ENCODE measurements around the gene TWIST2. TPM values are rescaled to one million over a fixed set of nuclear protein-coding genes. Genes with fewer than 3 reads are reported as not detected.

Gene TWIST2
- total RNA-seq, 3 donors from 2014 or later = 38.2 to 200 (median 178) TPM

DNA sequence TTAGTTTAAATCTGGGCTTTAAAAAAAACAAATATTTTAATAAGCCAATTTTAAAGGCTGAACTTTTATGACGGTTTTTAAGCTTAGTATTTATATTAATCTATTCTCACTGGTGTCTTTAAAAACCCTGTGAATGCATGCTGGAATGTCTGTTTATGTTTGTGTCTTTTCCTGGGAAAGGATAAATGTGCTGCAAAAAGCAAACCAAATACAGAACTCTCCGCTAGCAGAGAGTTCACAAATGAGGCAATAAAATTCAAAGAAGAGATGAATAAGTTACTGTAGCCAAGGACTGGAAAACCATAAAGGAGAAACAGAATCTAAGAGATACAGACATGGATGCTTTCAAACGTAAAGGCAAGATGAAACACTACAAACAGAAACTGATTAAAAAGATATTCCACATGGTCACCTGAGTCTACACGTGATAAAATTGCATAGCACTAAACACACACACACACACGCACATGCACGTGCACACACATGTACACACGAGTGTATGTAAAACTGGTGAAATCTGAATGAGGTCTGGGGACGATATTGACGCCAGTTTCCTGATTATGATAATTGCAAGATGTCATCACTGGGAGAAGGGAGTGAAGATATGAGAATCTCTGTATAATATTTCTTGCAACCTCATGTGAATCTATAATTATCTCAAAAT, 4.5 kb downstream of the TWIST2 start:
- Histone ChIP-seq H3K36me3 (no peaks in the 10 kb centered on the region), H3K4me3 (peak overlapping the region; percentile 63 to 86 (median 78)), H3K4me1 (no peaks in the 10 kb centered on the region), H3K9me3 (no peaks in the 10 kb centered on the region), H3K27ac (no peak overlapping the region), H3K27me3 (peaks cover 0 to 24% of the 10 kb centered on the region in 2 donors)
- intact Hi-C loops (cut with DNase I; ENCODE audit: low total_unique reads) = no loop called here
- no peak for DNase-seq (ENCODE audit: low spot score in 2 of 2)
- TF ChIP-seq POLR2A (IDR thresholded peaks at IDR 0.05) = no peak
- TF ChIP-seq, protein P1, sequence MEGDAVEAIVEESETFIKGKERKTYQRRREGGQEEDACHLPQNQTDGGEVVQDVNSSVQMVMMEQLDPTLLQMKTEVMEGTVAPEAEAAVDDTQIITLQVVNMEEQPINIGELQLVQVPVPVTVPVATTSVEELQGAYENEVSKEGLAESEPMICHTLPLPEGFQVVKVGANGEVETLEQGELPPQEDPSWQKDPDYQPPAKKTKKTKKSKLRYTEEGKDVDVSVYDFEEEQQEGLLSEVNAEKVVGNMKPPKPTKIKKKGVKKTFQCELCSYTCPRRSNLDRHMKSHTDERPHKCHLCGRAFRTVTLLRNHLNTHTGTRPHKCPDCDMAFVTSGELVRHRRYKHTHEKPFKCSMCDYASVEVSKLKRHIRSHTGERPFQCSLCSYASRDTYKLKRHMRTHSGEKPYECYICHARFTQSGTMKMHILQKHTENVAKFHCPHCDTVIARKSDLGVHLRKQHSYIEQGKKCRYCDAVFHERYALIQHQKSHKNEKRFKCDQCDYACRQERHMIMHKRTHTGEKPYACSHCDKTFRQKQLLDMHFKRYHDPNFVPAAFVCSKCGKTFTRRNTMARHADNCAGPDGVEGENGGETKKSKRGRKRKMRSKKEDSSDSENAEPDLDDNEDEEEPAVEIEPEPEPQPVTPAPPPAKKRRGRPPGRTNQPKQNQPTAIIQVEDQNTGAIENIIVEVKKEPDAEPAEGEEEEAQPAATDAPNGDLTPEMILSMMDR (IDR thresholded peaks at IDR 0.05) = no peak
- TF ChIP-seq POLR2AphosphoS5 (IDR thresholded peaks at IDR 0.05) = peak in 1 of 3 donors; percentile 39

- H3K27ac ChIP-seq = peak overlapping the region; percentile 63 to 68
- no peak for DNase-seq (ENCODE audit: low spot score in 2 of 2)
- intact Hi-C loops (cut with DNase I; ENCODE audit: low total_unique reads) = no loop called here
Measured at GRCh38 chr2:238853218-238853617, 5.3 kb downstream of the TWIST2 start.

DNA sequence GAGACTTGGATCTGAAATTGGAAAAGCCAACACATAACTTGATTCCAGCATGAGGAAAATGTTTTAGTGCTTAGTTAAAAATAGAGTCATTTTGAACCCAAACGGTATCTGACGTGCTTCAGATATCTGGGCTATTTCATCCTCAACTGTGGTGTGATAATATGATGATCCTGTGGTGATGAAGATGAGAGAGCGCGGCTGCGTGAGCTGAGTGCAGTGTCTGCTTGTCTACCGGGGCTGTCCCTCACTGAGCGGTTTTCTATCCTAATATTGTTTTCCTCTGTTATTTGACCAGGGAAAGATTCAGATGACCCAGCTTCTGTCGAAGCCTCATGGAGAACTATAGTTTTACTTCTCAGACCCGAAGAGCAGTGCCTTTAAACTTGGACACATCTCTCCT, 5.8 kb downstream of the TWIST2 start:
- Histone ChIP-seq H3K27ac (peak overlapping the region; percentile 63 to 68), H3K4me3 (peak overlapping the region; percentile 25 to 57 (median 31)), H3K4me1 (no peaks in the 10 kb centered on the region), H3K36me3 (no peaks in the 10 kb centered on the region), H3K27me3 (peaks cover 0 to 12% of the 10 kb centered on the region in 2 donors), H3K9me3 (no peaks in the 10 kb centered on the region)
- no peak for TF ChIP-seq POLR2A (IDR thresholded peaks at IDR 0.05)
- TF ChIP-seq, protein P1 (IDR thresholded peaks at IDR 0.05) = no peak
- no peak for TF ChIP-seq POLR2AphosphoS5 (IDR thresholded peaks at IDR 0.05)
- intact Hi-C loops (cut with DNase I; ENCODE audit: low total_unique reads) = no loop called here
- DNase-seq (ENCODE audit: low spot score in 2 of 2) = no peak

More at GRCh38 chr2:238853218-238853617, 5.3 kb downstream of the TWIST2 start:
- peak overlapping the region in 2 of 3 donors; percentile 31 to 57 for H3K4me3 ChIP-seq
- H3K27me3 ChIP-seq = peaks cover 0 to 17% of the 10 kb centered on the region in 2 donors
- H3K36me3 ChIP-seq = no peaks in the 10 kb centered on the region
- H3K4me1 ChIP-seq = no peaks in the 10 kb centered on the region
- no peaks in the 10 kb centered on the region for H3K9me3 ChIP-seq
- no peak for TF ChIP-seq POLR2AphosphoS5 (IDR thresholded peaks at IDR 0.05)
- no peak for TF ChIP-seq POLR2A (IDR thresholded peaks at IDR 0.05)

GRCh38 chr2:238854246-238854645, 6.4 kb downstream of the TWIST2 start:
- H3K4me3 ChIP-seq = peak overlapping the region; percentile 25 to 57 (median 31)
- no peaks in the 10 kb centered on the region for H3K4me1 ChIP-seq
- no peaks in the 10 kb centered on the region for H3K9me3 ChIP-seq
- intact Hi-C loops (cut with DNase I; ENCODE audit: low total_unique reads) = no loop called here
- TF ChIP-seq POLR2AphosphoS5 (IDR thresholded peaks at IDR 0.05) (no peak), POLR2A (IDR thresholded peaks at IDR 0.05) (no peak)
- TF ChIP-seq, protein P1 (IDR thresholded peaks at IDR 0.05) = no peak
- DNase-seq (ENCODE audit: low spot score in 2 of 2) = no peak
- peaks cover 0 to 6% of the 10 kb centered on the region in 2 donors for H3K27me3 ChIP-seq
- peak overlapping the region; percentile 63 to 68 for H3K27ac ChIP-seq
- no peaks in the 10 kb centered on the region for H3K36me3 ChIP-seq

DNA sequence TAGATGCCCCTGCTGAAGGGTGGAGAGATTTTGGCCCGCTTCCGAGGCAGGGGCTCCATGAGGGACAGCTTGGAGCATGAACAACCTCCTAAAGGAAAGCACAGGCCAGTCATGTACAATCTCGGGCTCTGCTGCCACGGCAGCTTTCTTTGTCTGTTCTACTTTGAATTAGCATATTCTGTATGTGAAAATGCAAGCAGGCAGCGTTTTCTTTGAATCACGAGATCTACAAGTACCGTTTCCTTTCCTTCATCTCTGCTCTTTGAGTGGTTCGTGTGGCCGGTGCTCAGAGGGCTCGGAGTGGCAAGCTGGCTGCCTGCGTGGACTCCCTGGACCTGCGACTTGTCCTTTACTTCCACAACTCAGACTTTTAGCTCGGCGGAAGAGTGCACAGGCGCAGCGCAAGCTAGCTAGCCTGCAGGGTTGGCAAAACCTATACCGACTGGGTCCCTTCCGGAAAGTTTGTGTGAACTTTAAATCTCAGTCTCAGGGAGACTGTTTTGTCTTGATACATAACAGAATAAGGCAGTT, 6.9 kb downstream of the TWIST2 start:
- H3K9me3 ChIP-seq = no peaks in the 10 kb centered on the region
- H3K36me3 ChIP-seq = no peaks in the 10 kb centered on the region
- no peak for DNase-seq (ENCODE audit: low spot score in 2 of 2)
- peak overlapping the region; percentile 25 to 57 (median 31) for H3K4me3 ChIP-seq
- TF ChIP-seq POLR2A (IDR thresholded peaks at IDR 0.05) (no peak), POLR2AphosphoS5 (IDR thresholded peaks at IDR 0.05) (no peak)
- TF ChIP-seq, protein P1 (IDR thresholded peaks at IDR 0.05) = no peak
- no peaks in the 10 kb centered on the region for H3K4me1 ChIP-seq
- intact Hi-C loops (cut with DNase I; ENCODE audit: low total_unique reads) = no loop called here
- peaks cover 0 to 1% of the 10 kb centered on the region in 2 donors for H3K27me3 ChIP-seq
- peak overlapping the region; percentile 63 to 68 for H3K27ac ChIP-seq

All from breast epithelium (tissue), 4 donors.